OCI-LY1 (cell line): ENCODE data around the gene HILPDA.
"Not testable (repeated sequence)": the region's sequence is repeated elsewhere in the genome, so short reads cannot be mapped to it uniquely, and the experiment has no call there.

Experiments used
- H2AFZ ChIP-seq: fragments of 200-600 bp; sonication (generic), shearing (Covaris generic); 2 replicates; pipeline ENCODE4 v1.6.0; 2014; ENCODE audit warnings: antibody characterized with exemption, mild to moderate bottlenecking, low read length
- H3F3A ChIP-seq: fragments of 200-600 bp; sonication (generic), shearing (Covaris generic); 2 replicates; pipeline ENCODE4 v1.6.0; 2014; ENCODE audit warnings: mild to moderate bottlenecking, antibody characterized with exemption, low read length, moderate library complexity; ENCODE audit not compliant: insufficient read depth
- H3K27ac ChIP-seq: fragments of 200-600 bp; sonication (generic); 2 replicates; pipeline ENCODE4 v1.5.1; 2014; ENCODE audit warnings: low read length, mixed run types, mild to moderate bottlenecking, low read depth; ENCODE audit not compliant: poor library complexity, severe bottlenecking
- H3K27me3 ChIP-seq: fragments of 200-600 bp; sonication (generic); 2 replicates; pipeline ENCODE4 v1.6.0; 2014; ENCODE audit warnings: antibody characterized with exemption, mild to moderate bottlenecking, low read length, moderate library complexity; ENCODE audit not compliant: insufficient read depth
- H3K36me3 ChIP-seq: fragments of 200-600 bp; sonication (generic); 2 replicates; pipeline ENCODE4 v1.6.1; 2014; ENCODE audit warnings: mild to moderate bottlenecking, antibody characterized with exemption, low read length, moderate library complexity, mixed read lengths; ENCODE audit not compliant: insufficient read depth
- H3K4me1 ChIP-seq: fragments of 200-600 bp; sonication (generic); 2 replicates; pipeline ENCODE4 v1.5.1; 2014; ENCODE audit warnings: mild to moderate bottlenecking, low read length, moderate library complexity; ENCODE audit not compliant: insufficient read depth, severe bottlenecking
- H3K4me2 ChIP-seq: fragments of 200-600 bp; sonication (generic), shearing (Covaris generic); 2 replicates; pipeline ENCODE4 v1.6.1; 2014; ENCODE audit warnings: low read length
- H3K4me3 ChIP-seq: fragments of 200-600 bp; sonication (generic); 2 replicates; pipeline ENCODE4 v1.5.1; 2014; ENCODE audit warnings: low read length, low read depth, mild to moderate bottlenecking, mixed read lengths; ENCODE audit not compliant: poor library complexity, severe bottlenecking
- H3K79me2 ChIP-seq: fragments of 200-600 bp; shearing (Covaris generic); 2 replicates; pipeline ENCODE4 v1.6.1; 2016; ENCODE audit warnings: mixed run types, low read length, mixed read lengths; ENCODE audit not compliant: insufficient read depth
- H3K9ac ChIP-seq: fragments of 200-600 bp; sonication (generic), shearing (Covaris generic); 2 replicates; pipeline ENCODE4 v1.6.1; 2014; ENCODE audit warnings: mild to moderate bottlenecking, low read length, mixed read lengths
- H3K9me2 ChIP-seq: fragments of 200-600 bp; sonication (generic), shearing (Covaris generic); 2 replicates; pipeline ENCODE4 v1.6.1; 2014; ENCODE audit warnings: low read depth, mild to moderate bottlenecking, low read length, mixed read lengths
- H3K9me3 ChIP-seq: fragments of 200-600 bp; shearing (Covaris generic); 2 replicates; pipeline ENCODE4 v1.6.1; 2014; ENCODE audit warnings: low read length, mixed read lengths
- H4K20me1 ChIP-seq: fragments of 200-600 bp; sonication (generic), shearing (Covaris generic); 2 replicates; pipeline ENCODE4 v1.6.0; 2016; ENCODE audit warnings: mild to moderate bottlenecking, low read length; ENCODE audit not compliant: insufficient read depth
- CTCF ChIP-seq: fragments of 200-600 bp; sonication (generic), shearing (Covaris generic); IDR thresholded peaks from 2 replicates; pipeline ENCODE4 v1.5.1; 2017; ENCODE audit warnings: mild to moderate bottlenecking, antibody characterized with exemption, low read length, moderate library complexity, mixed read lengths
- EZH2 ChIP-seq: fragments of 200-600 bp; sonication (generic), shearing (Covaris generic); IDR thresholded peaks from 2 replicates; pipeline ENCODE4 v1.8.0; 2017; ENCODE audit warnings: borderline replicate concordance, mixed run types, mild to moderate bottlenecking, antibody characterized with exemption, low read length, moderate library complexity, mixed read lengths

The HILPDA gene

GRCh38 chr7:128454808-128455542, 703 bp upstream of the HILPDA start:
- no peaks in the 10 kb centered on the region for H3F3A ChIP-seq
- H3K4me1 ChIP-seq: peaks cover 42% of the 10 kb centered on the region
- H3K27me3 ChIP-seq: no peaks in the 10 kb centered on the region; the same call in 1 of the 2 replicates
- no peaks in the 10 kb centered on the region for H3K9me2 ChIP-seq
- peak overlapping the region; percentile 2 for H3K27ac ChIP-seq
- H3K4me3 ChIP-seq: peak overlapping the region; percentile 79
- no peaks in the 10 kb centered on the region for H4K20me1 ChIP-seq
- peak overlapping the region; percentile 63 for H2AFZ ChIP-seq
- H3K79me2 ChIP-seq: peaks cover 11% of the 10 kb centered on the region
- no peaks in the 10 kb centered on the region for H3K9me3 ChIP-seq
- H3K36me3 ChIP-seq: peaks cover 10% of the 10 kb centered on the region; the same call in 1 of the 2 replicates
- peak overlapping the region; percentile 87 for H3K4me2 ChIP-seq
- peak overlapping the region; percentile 86 for H3K9ac ChIP-seq
- no peak for TF ChIP-seq CTCF
- TF ChIP-seq EZH2: no peak

GRCh38 chr7:128456255-128456725, 612 bp downstream of the HILPDA start:
- H3K36me3 ChIP-seq: peaks cover 10% of the 10 kb centered on the region; the same call in 1 of the 2 replicates
- H3K9me2 ChIP-seq: no peaks in the 10 kb centered on the region
- H3K4me3 ChIP-seq: peak overlapping the region; percentile 79
- TF ChIP-seq CTCF (no peak), EZH2 (no peak)
- no peaks in the 10 kb centered on the region for H3F3A ChIP-seq
- H2AFZ ChIP-seq: no peak overlapping the region
- H3K4me2 ChIP-seq: peak overlapping the region; percentile 87
- no peaks in the 10 kb centered on the region for H3K27me3 ChIP-seq
- no peaks in the 10 kb centered on the region for H3K9me3 ChIP-seq
- peaks cover 11% of the 10 kb centered on the region for H3K79me2 ChIP-seq
- no peaks in the 10 kb centered on the region for H4K20me1 ChIP-seq
- peak overlapping the region; percentile 17 for H3K27ac ChIP-seq
- peak overlapping the region; percentile 86 for H3K9ac ChIP-seq
- peaks cover 42% of the 10 kb centered on the region for H3K4me1 ChIP-seq

- H3K4me1 ChIP-seq: peaks cover 42% of the 10 kb centered on the region
- peak overlapping the region; percentile 86; the same call in 1 of the 2 replicates for H3K9ac ChIP-seq
- H3K79me2 ChIP-seq: peaks cover 11% of the 10 kb centered on the region
- H3K27ac ChIP-seq, H3K9me3 ChIP-seq, H3K27me3 ChIP-seq, H3K36me3 ChIP-seq, H3K9me2 ChIP-seq, H3F3A ChIP-seq, H2AFZ ChIP-seq, H4K20me1 ChIP-seq: not testable (repeated sequence)
- peak overlapping the region; percentile 87 for H3K4me2 ChIP-seq
- H3K4me3 ChIP-seq: peak overlapping the region; percentile 79
These were observed 1.7 kb downstream of the HILPDA start for GRCh38 chr7:128457385-128457784.

GRCh38 chr7:128458956-128459355, 3.3 kb downstream of the HILPDA start:
- Histone ChIP-seq H3K4me1 (peaks cover 42% of the 10 kb centered on the region), H3K36me3 (peaks cover 12% of the 10 kb centered on the region), H2AFZ (no peak overlapping the region), H3K9me3 (no peaks in the 10 kb centered on the region), H3K4me3 (no peak overlapping the region), H4K20me1 (no peaks in the 10 kb centered on the region), H3K9ac (peak overlapping the region; percentile 4; the same call in 1 of the 2 replicates), H3F3A (no peaks in the 10 kb centered on the region), H3K27me3 (no peaks in the 10 kb centered on the region), H3K79me2 (peaks cover 11% of the 10 kb centered on the region), H3K9me2 (no peaks in the 10 kb centered on the region), H3K4me2 (peak overlapping the region; percentile 42), H3K27ac (peak overlapping the region; percentile 44)
- no peak for TF ChIP-seq EZH2
- no peak for TF ChIP-seq CTCF
